Ishikawa (cell line): ENCODE measurements around the gene NUP133.

Experiments used
- CEBPB ChIP-seq: IDR thresholded peaks from 2 replicates; pipeline ENCODE4 v1.6.1; 2012
- CREB1 ChIP-seq: IDR thresholded peaks from 2 replicates; pipeline ENCODE4 v1.6.1; 2012; ENCODE audit warnings: low read depth
- EP300 ChIP-seq: IDR thresholded peaks from 2 replicates; pipeline ENCODE4 v1.6.1; 2012; ENCODE audit warnings: borderline replicate concordance
- FOXM1 ChIP-seq: IDR thresholded peaks from 2 replicates; pipeline ENCODE4 v1.6.1; 2012; ENCODE audit warnings: low read depth, borderline replicate concordance
- MAX ChIP-seq: IDR thresholded peaks from 2 replicates; pipeline ENCODE4 v1.6.1; 2012
- NFIC ChIP-seq: IDR thresholded peaks from 2 replicates; pipeline ENCODE4 v1.6.1; 2012
- RAD21 ChIP-seq: IDR thresholded peaks from 2 replicates; pipeline ENCODE4 v1.6.1; 2012; ENCODE audit warnings: low read depth
- TAF1 ChIP-seq: IDR thresholded peaks from 2 replicates; pipeline ENCODE4 v1.6.1; 2012; ENCODE audit warnings: low read depth, mild to moderate bottlenecking
- TCF12 ChIP-seq: IDR thresholded peaks from 2 replicates; pipeline ENCODE4 v1.6.1; 2012; ENCODE audit warnings: low read depth
- TEAD4 ChIP-seq: IDR thresholded peaks from 2 replicates; pipeline ENCODE4 v1.6.1; 2012
- YY1 ChIP-seq: IDR thresholded peaks from 2 replicates; pipeline ENCODE4 v1.6.1; 2012; ENCODE audit warnings: low read depth
- ZBTB7A ChIP-seq: IDR thresholded peaks from 2 replicates; pipeline ENCODE4 v1.6.1; 2012; ENCODE audit warnings: low read depth
- TF ChIP-seq, protein P1 (sequence below): IDR thresholded peaks from 2 replicates; pipeline ENCODE4 v1.6.1; 2012; ENCODE audit warnings: low read depth, mild to moderate bottlenecking
- TF ChIP-seq, protein P2 (sequence below): IDR thresholded peaks from 2 replicates; pipeline ENCODE4 v1.6.1; 2012

GRCh38 chr1:229438021-229438420, 70.1 kb downstream of the NUP133 start:
- TF ChIP-seq, protein P1, sequence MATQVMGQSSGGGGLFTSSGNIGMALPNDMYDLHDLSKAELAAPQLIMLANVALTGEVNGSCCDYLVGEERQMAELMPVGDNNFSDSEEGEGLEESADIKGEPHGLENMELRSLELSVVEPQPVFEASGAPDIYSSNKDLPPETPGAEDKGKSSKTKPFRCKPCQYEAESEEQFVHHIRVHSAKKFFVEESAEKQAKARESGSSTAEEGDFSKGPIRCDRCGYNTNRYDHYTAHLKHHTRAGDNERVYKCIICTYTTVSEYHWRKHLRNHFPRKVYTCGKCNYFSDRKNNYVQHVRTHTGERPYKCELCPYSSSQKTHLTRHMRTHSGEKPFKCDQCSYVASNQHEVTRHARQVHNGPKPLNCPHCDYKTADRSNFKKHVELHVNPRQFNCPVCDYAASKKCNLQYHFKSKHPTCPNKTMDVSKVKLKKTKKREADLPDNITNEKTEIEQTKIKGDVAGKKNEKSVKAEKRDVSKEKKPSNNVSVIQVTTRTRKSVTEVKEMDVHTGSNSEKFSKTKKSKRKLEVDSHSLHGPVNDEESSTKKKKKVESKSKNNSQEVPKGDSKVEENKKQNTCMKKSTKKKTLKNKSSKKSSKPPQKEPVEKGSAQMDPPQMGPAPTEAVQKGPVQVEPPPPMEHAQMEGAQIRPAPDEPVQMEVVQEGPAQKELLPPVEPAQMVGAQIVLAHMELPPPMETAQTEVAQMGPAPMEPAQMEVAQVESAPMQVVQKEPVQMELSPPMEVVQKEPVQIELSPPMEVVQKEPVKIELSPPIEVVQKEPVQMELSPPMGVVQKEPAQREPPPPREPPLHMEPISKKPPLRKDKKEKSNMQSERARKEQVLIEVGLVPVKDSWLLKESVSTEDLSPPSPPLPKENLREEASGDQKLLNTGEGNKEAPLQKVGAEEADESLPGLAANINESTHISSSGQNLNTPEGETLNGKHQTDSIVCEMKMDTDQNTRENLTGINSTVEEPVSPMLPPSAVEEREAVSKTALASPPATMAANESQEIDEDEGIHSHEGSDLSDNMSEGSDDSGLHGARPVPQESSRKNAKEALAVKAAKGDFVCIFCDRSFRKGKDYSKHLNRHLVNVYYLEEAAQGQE = no peak
- TF ChIP-seq TEAD4 = no peak
- no peak for TF ChIP-seq ZBTB7A
- no peak for TF ChIP-seq YY1
- TF ChIP-seq TAF1 = no peak
- TF ChIP-seq EP300 = no peak
- TF ChIP-seq NFIC = no peak
- TF ChIP-seq FOXM1 = no peak
- no peak for TF ChIP-seq CEBPB
- TF ChIP-seq CREB1 = no peak
- TF ChIP-seq, protein P2, sequence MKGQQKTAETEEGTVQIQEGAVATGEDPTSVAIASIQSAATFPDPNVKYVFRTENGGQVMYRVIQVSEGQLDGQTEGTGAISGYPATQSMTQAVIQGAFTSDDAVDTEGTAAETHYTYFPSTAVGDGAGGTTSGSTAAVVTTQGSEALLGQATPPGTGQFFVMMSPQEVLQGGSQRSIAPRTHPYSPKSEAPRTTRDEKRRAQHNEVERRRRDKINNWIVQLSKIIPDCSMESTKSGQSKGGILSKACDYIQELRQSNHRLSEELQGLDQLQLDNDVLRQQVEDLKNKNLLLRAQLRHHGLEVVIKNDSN = no peak
- TF ChIP-seq TCF12 = no peak
- TF ChIP-seq MAX = no peak
- TF ChIP-seq RAD21 = no peak
